H1 (cell line): Measurements from ENCODE around the gene FLNC. TPM values are rescaled to one million over a fixed set of nuclear protein-coding genes. Genes with fewer than 3 reads are reported as not detected.

Experiments used
- CTCF ChIA-PET: fragments of 300-600 bp; sonication (Branson Sonifier 250); formaldehyde crosslinking; loops from one replicate; lab custom pipeline; 2021; ENCODE audit not compliant: partially characterized antibody; lab: Charles Lee
- POLR2A ChIA-PET: fragments of 300-600 bp; sonication (Branson Sonifier 250); formaldehyde crosslinking; loops from one replicate; lab custom pipeline; 2021; ENCODE audit warnings: inconsistent platforms; ENCODE audit not compliant: partially characterized antibody; lab: Charles Lee
- DNase-seq, 2 experiments: peaks; one replicate each; pipeline versions ENCODE4 v3.0.0 to v3.0.0-alpha.2; 2010 to 2022; ENCODE audit warnings: low spot score in 2 of 2, low read depth in 1 of 2, mixed read lengths in 1 of 2
- FAIRE-seq: peaks from 2 replicates; lab custom pipeline; 2011; peaks lifted over from hg19 to GRCh38; lab: Jason Lieb, UNC
- H2AFZ ChIP-seq: 2 replicates; pipeline ENCODE4 v1.8.1; 2012; ENCODE audit warnings: low read length, inconsistent platforms
- H2AK5ac ChIP-seq: 2 replicates; pipeline ENCODE4 v1.6.1; 2013; ENCODE audit warnings: low read depth, low read length
- H2BK120ac ChIP-seq: replicated peaks from 2 replicates; pipeline ENCODE3; 2013; ENCODE audit warnings: low read depth, low read length, inconsistent platforms
- H2BK12ac ChIP-seq: 2 replicates; pipeline ENCODE4 v1.6.1; 2013; ENCODE audit warnings: low read depth, low read length
- H2BK15ac ChIP-seq: 2 replicates; pipeline ENCODE4 v1.6.1; 2013; ENCODE audit warnings: low read length
- H2BK20ac ChIP-seq: 2 replicates; pipeline ENCODE4 v1.6.1; 2013; ENCODE audit warnings: low read length
- H2BK5ac ChIP-seq: 2 replicates; pipeline ENCODE4 v1.6.1; 2013; ENCODE audit warnings: low read depth, low read length
- H3K14ac ChIP-seq: 2 replicates; pipeline ENCODE4 v1.6.1; 2013; ENCODE audit warnings: inconsistent platforms; ENCODE audit not compliant: insufficient read length
- H3K18ac ChIP-seq: 2 replicates; pipeline ENCODE4 v1.6.1; 2013; ENCODE audit warnings: low read length; ENCODE audit errors: extremely low read depth
- H3K23ac ChIP-seq: 2 replicates; pipeline ENCODE4 v1.6.1; 2013; ENCODE audit warnings: inconsistent platforms; ENCODE audit not compliant: insufficient read length
- H3K23me2 ChIP-seq: 2 replicates; pipeline ENCODE4 v1.6.1; 2013; ENCODE audit warnings: low read depth, low read length
- H3K27ac ChIP-seq: 2 replicates; pipeline ENCODE4 v1.6.1; 2011; ENCODE audit warnings: low read depth, low read length, inconsistent platforms
- H3K27me3 ChIP-seq, 4 experiments: replicated peaks in 1 of 4; 1 replicate in 1 of 4; 2 replicates in 3 of 4; pipeline versions ENCODE4 v1.6.1 to v1.8.1; 2011 to 2013; ENCODE audit warnings: low read length in 3 of 4, mild to moderate bottlenecking in 3 of 4, inconsistent platforms in 2 of 4, mixed read lengths in 2 of 4, moderate library complexity in 1 of 4; ENCODE audit not compliant: control insufficient read depth in 3 of 4, insufficient read depth in 3 of 4; ENCODE audit errors: extremely low read depth in 1 of 4
- H3K36me3 ChIP-seq, 4 experiments: 2 replicates each; pipeline versions ENCODE4 v1.6.1 to v1.8.1; 2011 to 2013; ENCODE audit warnings: mild to moderate bottlenecking in 4 of 4, low read length in 3 of 4, moderate library complexity in 2 of 4, control low read depth in 1 of 4, inconsistent platforms in 1 of 4; ENCODE audit not compliant: insufficient read depth in 4 of 4, control insufficient read depth in 2 of 4
- H3K4ac ChIP-seq: replicated peaks from 2 replicates; pipeline ENCODE3; 2013; ENCODE audit warnings: low read length, low read depth, mixed read lengths, inconsistent platforms; ENCODE audit not compliant: insufficient read length
- H3K4me1 ChIP-seq, 4 experiments: replicated peaks in 1 of 4; 1 replicate in 1 of 4; 2 replicates in 3 of 4; pipeline versions ENCODE4 v1.6.1 to v1.8.1; 2011 to 2013; ENCODE audit warnings: low read length in 3 of 4, inconsistent platforms in 2 of 4, mixed read lengths in 1 of 4; ENCODE audit not compliant: insufficient read depth in 4 of 4, control insufficient read depth in 3 of 4
- H3K4me2 ChIP-seq, 2 experiments: 2 replicates each; pipeline versions ENCODE4 v1.6.1 to v1.8.1; 2011 to 2013; ENCODE audit warnings: low read depth in 2 of 2, low read length in 2 of 2, control low read depth in 1 of 2, inconsistent platforms in 1 of 2, mild to moderate bottlenecking in 1 of 2; ENCODE audit not compliant: insufficient read depth in 1 of 2
- H3K4me3 ChIP-seq, 4 experiments: fragments of 200-600, 300-600 bp in 1 of 4; sonication (generic), shearing (Covaris generic), sonication (Bioruptor Twin) in 1 of 4; 2 replicates each; pipeline versions ENCODE4 v1.5.1 to v1.8.1; 2011 to 2016; ENCODE audit warnings: low read length in 4 of 4, low read depth in 3 of 4, control low read depth in 2 of 4, inconsistent platforms in 2 of 4, mild to moderate bottlenecking in 2 of 4, mixed read lengths in 1 of 4, moderate library complexity in 1 of 4; ENCODE audit not compliant: insufficient read depth in 2 of 4; ENCODE audit errors: extremely low read depth in 1 of 4
- H3K56ac ChIP-seq: replicated peaks from 2 replicates; pipeline ENCODE3; 2013; ENCODE audit warnings: low read depth, mild to moderate bottlenecking, mixed read lengths, low read length, inconsistent platforms; ENCODE audit not compliant: insufficient read length
- H3K79me1 ChIP-seq: 2 replicates; pipeline ENCODE4 v1.6.1; 2013; ENCODE audit warnings: low read depth, low read length, control low read depth
- H3K79me2 ChIP-seq, 2 experiments: 2 replicates each; pipeline versions ENCODE4 v1.6.1 to v1.8.1; 2012 to 2013; ENCODE audit warnings: low read length in 2 of 2, mild to moderate bottlenecking in 2 of 2, inconsistent platforms in 1 of 2; ENCODE audit not compliant: insufficient read depth in 2 of 2, control insufficient read depth in 1 of 2
- H3K9ac ChIP-seq, 4 experiments: replicated peaks in 1 of 4; 1 replicate in 1 of 4; 2 replicates in 3 of 4; pipeline versions ENCODE4 v1.6.1 to v1.8.1; 2011 to 2013; ENCODE audit warnings: low read depth in 3 of 4, low read length in 3 of 4, control low read depth in 2 of 4, mild to moderate bottlenecking in 2 of 4, moderate library complexity in 2 of 4, inconsistent platforms in 1 of 4; ENCODE audit errors: extremely low read depth in 1 of 4
- H3K9me3 ChIP-seq, 2 experiments: 2 replicates each; pipeline versions ENCODE4 v1.6.1 to v1.8.1; 2012 to 2013; ENCODE audit warnings: mild to moderate bottlenecking in 2 of 2, moderate library complexity in 2 of 2, control low read depth in 1 of 2, inconsistent platforms in 1 of 2, low read depth in 1 of 2, low read length in 1 of 2, mixed read lengths in 1 of 2; ENCODE audit not compliant: insufficient read depth in 2 of 2
- H4K20me1 ChIP-seq, 2 experiments: replicated peaks in 1 of 2; 2 replicates each; pipeline versions ENCODE3 to v1.8.1; 2011 to 2013; ENCODE audit warnings: inconsistent platforms in 2 of 2, low read length in 2 of 2, mild to moderate bottlenecking in 1 of 2; ENCODE audit not compliant: insufficient read depth in 2 of 2, control insufficient read depth in 1 of 2
- H4K5ac ChIP-seq: 2 replicates; pipeline ENCODE4 v1.6.1; 2013; ENCODE audit warnings: low read length, low read depth, mixed read lengths, inconsistent platforms; ENCODE audit not compliant: insufficient read length
- H4K8ac ChIP-seq: 2 replicates; pipeline ENCODE4 v1.8.0; 2013; ENCODE audit warnings: mild to moderate bottlenecking, moderate library complexity, low read length, inconsistent platforms; ENCODE audit not compliant: insufficient read depth; ENCODE audit errors: extremely low read depth
- H4K91ac ChIP-seq: replicated peaks from 2 replicates; pipeline ENCODE3; 2013; ENCODE audit warnings: low read length, mixed read lengths, inconsistent platforms; ENCODE audit not compliant: insufficient read length
- ATF2 ChIP-seq: IDR thresholded peaks from 2 replicates; pipeline ENCODE4 v1.6.1; 2012; ENCODE audit warnings: low read length, inconsistent platforms
- BCL11A ChIP-seq, 2 experiments: IDR thresholded peaks; one replicate each; pipeline ENCODE4 v1.6.1; 2011; ENCODE audit warnings: low read depth in 2 of 2, low read length in 2 of 2, mild to moderate bottlenecking in 2 of 2
- CHD1 ChIP-seq: IDR thresholded peaks from 2 replicates; pipeline ENCODE4 v1.6.1; 2012; ENCODE audit warnings: low read depth, low read length, improper control_type of control experiment
- CTBP2 ChIP-seq: IDR thresholded peaks from 2 replicates; pipeline ENCODE4 v1.7.0; 2011; ENCODE audit warnings: borderline replicate concordance, mild to moderate bottlenecking, moderate library complexity, mixed read lengths, low read length; ENCODE audit not compliant: insufficient read depth, insufficient read length
- GABPA ChIP-seq: IDR thresholded peaks from 2 replicates; pipeline ENCODE4 v1.6.1; 2011; ENCODE audit warnings: mild to moderate bottlenecking, low read length, moderate library complexity, borderline replicate concordance; ENCODE audit not compliant: insufficient read depth
- HDAC6 ChIP-seq: IDR thresholded peaks from one replicate; pipeline ENCODE4 v1.7.1; 2012; ENCODE audit warnings: low read depth, mild to moderate bottlenecking, inconsistent platforms, low read length, moderate library complexity
- POLR2A ChIP-seq, 2 experiments: IDR thresholded peaks; 1 replicate in 1 of 2; 2 replicates in 1 of 2; pipeline ENCODE4 v1.6.1; 2011; ENCODE audit warnings: low read depth in 2 of 2, low read length in 2 of 2, mild to moderate bottlenecking in 2 of 2; ENCODE audit errors: control extremely low read depth in 1 of 2
- POLR2AphosphoS5 ChIP-seq: IDR thresholded peaks from 2 replicates; pipeline ENCODE4 v1.6.1; 2011; ENCODE audit warnings: low read depth, low read length
- POU5F1 ChIP-seq: IDR thresholded peaks from 2 replicates; pipeline ENCODE4 v1.6.1; 2011; ENCODE audit warnings: low read depth, mild to moderate bottlenecking, low read length, moderate library complexity
- SIRT6 ChIP-seq: IDR thresholded peaks from one replicate; pipeline ENCODE4 v1.7.1; 2012; ENCODE audit warnings: low read length, inconsistent platforms
- SP2 ChIP-seq: IDR thresholded peaks from 2 replicates; pipeline ENCODE4 v1.6.1; 2012; ENCODE audit warnings: mild to moderate bottlenecking, low read length, inconsistent platforms
- SRF ChIP-seq: IDR thresholded peaks from 2 replicates; pipeline ENCODE4 v1.6.1; 2011; ENCODE audit warnings: mild to moderate bottlenecking, low read depth, low read length, moderate library complexity
- WGBS, 2 experiments: shearing (Covaris generic) in 1 of 2; methylation state at CpG; one replicate each; pipeline versions ENCODE4 v1.1.6 to v1.1.7; 2013 to 2015; ENCODE audit warnings: low lambda C conversion rate in 2 of 2, mixed read lengths in 2 of 2, inconsistent platforms in 1 of 2, low coverage in 1 of 2, missing lambda C conversion rate in 1 of 2; ENCODE audit not compliant: insufficient replicate concordance in 2 of 2, insufficient coverage in 1 of 2, insufficient read length in 1 of 2; ENCODE audit errors: extremely low coverage in 1 of 2, missing lambda C conversion rate in 1 of 2; 5-methylcytosine and 5-hydroxymethylcytosine counted together
- polyA plus RNA-seq, 7 experiments: library from polyadenylated mRNA; depleted of rRNA in 3 of 7; stranded (reverse) in 5 of 7; unstranded in 2 of 7; fragments of >200 nt in 5 of 7; fragments of 200-250 nt in 2 of 7; gene quantifications; 1 replicate in 5 of 7; 2 replicates in 1 of 7; 4 replicates in 1 of 7; pipeline versions ENCODE4 v1.2.1 to v1.2.3, GENCODE V29; 2011 to 2013; ENCODE audit warnings: missing spikeins in 2 of 7, mixed read lengths in 2 of 7
- total RNA-seq: library from RNA; stranded (reverse); fragmentation: NEBNext Ultra II Directional; extraction: Animal tissue kit (Norgen Biotek cat#: 25700); gene quantifications from 2 replicates; pipeline ENCODE4 v1.2.1, GENCODE V29; 2021
- TF ChIP-seq, protein P1 (sequence below): IDR thresholded peaks from 2 replicates; pipeline ENCODE4 v1.6.1; 2012; ENCODE audit warnings: inconsistent platforms

Gene FLNC
- total and polyA plus RNA-seq, 2 of the 8 experiments (the other 6 are each of a cell fraction or from before 2014, with no cell fraction given), result 1.9 to 10.7 TPM

DNA sequence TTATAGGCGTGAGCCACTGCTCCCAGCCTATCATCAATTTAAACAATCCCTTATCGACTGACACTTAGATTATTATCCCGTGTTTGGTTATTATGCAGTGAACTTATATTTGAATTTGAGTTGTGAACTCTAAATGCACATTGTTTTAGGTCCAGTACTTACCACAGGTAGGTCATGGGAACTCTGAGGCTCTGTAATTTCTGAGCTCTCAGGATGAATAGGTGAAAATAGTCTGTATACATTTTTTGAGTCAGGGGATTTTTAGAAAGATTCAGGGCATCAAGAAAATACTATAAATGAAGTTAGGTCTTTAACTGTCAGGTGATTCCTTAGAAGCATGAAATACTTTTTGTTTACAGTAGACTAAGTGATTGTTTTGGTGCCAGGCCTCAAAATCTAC, 29.6 kb upstream of the FLNC start:
- no peak overlapping the region for H3K9ac ChIP-seq
- H3K18ac ChIP-seq, result no peak overlapping the region
- 92% methylated on average over 3 of the region's 3 CpGs; no CpG with 5 or more reads in 1 of the 2 experiments for WGBS, 2 experiments
- no peaks in the 10 kb centered on the region for H3K23me2 ChIP-seq
- H3K23ac ChIP-seq, result no peak overlapping the region
- peaks cover 7 to 57% (median 27%) of the 10 kb centered on the region in 4 experiments; a peak in 6 of 8 replicates for H3K36me3 ChIP-seq
- no peak overlapping the region for H2BK15ac ChIP-seq
- H3K79me1 ChIP-seq, result no peaks in the 10 kb centered on the region
- no peak overlapping the region for H3K27ac ChIP-seq
- CTCF ChIA-PET, result interaction anchor here (0.9 to 1.5 kb wide), 3 partner anchors 11 to 41 kb away, joined by 3 to 4 read pairs (median 3); no protein-coding TSS in a partner anchor
- H4K20me1 ChIP-seq, result no peaks in the 10 kb centered on the region
- H3K4me3 ChIP-seq, result no peak overlapping the region
- no peaks in the 10 kb centered on the region for H3K4me1 ChIP-seq
- H2BK120ac ChIP-seq, result no peak overlapping the region
- no peak overlapping the region for H4K91ac ChIP-seq
- H2BK20ac ChIP-seq, result no peak overlapping the region
- no peak overlapping the region for H2BK12ac ChIP-seq
- H4K5ac ChIP-seq, result no peak overlapping the region
- H2BK5ac ChIP-seq, result no peak overlapping the region
- H2AK5ac ChIP-seq, result no peak overlapping the region
- TF ChIP-seq ATF2, result no peak
- TF ChIP-seq SRF, result no peak
- TF ChIP-seq HDAC6, result no peak
- TF ChIP-seq CTBP2, result no peak
- no peak for TF ChIP-seq SIRT6
- TF ChIP-seq, protein P1, sequence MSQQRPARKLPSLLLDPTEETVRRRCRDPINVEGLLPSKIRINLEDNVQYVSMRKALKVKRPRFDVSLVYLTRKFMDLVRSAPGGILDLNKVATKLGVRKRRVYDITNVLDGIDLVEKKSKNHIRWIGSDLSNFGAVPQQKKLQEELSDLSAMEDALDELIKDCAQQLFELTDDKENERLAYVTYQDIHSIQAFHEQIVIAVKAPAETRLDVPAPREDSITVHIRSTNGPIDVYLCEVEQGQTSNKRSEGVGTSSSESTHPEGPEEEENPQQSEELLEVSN, result no peak
- no peak for TF ChIP-seq CHD1
- TF ChIP-seq GABPA, result no peak
- no peak for TF ChIP-seq POLR2AphosphoS5
- TF ChIP-seq BCL11A (IDR thresholded peaks at IDR 0.05; ENCODE audit: low read depth in 2 of 2, low read length in 2 of 2), result no peak
- no peak for TF ChIP-seq POU5F1
- TF ChIP-seq POLR2A (IDR thresholded peaks at IDR 0.05; ENCODE audit: control extremely low read depth in 1 of 2, low read depth in 2 of 2, low read length in 2 of 2), result no peak
- TF ChIP-seq SP2, result no peak
- no peak overlapping the region for H4K8ac ChIP-seq
- H3K14ac ChIP-seq, result no peak overlapping the region
- DNase-seq (no peak), FAIRE-seq (no peak)
- H3K4me2 ChIP-seq, result no peak overlapping the region
- no peak overlapping the region for H2AFZ ChIP-seq
- POLR2A ChIA-PET, result interaction anchor here (1.0 to 1.9 kb wide), 2 partner anchors 8 to 31 kb away, joined by 3 to 12 read pairs; no protein-coding TSS in a partner anchor
- H3K27me3 ChIP-seq, result no peaks in the 10 kb centered on the region
- no peaks in the 10 kb centered on the region for H3K9me3 ChIP-seq
- no peaks in the 10 kb centered on the region for H3K79me2 ChIP-seq
- H3K56ac ChIP-seq, result no peak overlapping the region
- H3K4ac ChIP-seq, result no peak overlapping the region
